Measurements from ENCODE around the gene XYLT1.

Gene XYLT1

GRCh38 chr16:17396762-17397498 is 73.8 kb downstream of the XYLT1 start:
- DNase-seq (ENCODE audit: low spot score), result no peak

DNA sequence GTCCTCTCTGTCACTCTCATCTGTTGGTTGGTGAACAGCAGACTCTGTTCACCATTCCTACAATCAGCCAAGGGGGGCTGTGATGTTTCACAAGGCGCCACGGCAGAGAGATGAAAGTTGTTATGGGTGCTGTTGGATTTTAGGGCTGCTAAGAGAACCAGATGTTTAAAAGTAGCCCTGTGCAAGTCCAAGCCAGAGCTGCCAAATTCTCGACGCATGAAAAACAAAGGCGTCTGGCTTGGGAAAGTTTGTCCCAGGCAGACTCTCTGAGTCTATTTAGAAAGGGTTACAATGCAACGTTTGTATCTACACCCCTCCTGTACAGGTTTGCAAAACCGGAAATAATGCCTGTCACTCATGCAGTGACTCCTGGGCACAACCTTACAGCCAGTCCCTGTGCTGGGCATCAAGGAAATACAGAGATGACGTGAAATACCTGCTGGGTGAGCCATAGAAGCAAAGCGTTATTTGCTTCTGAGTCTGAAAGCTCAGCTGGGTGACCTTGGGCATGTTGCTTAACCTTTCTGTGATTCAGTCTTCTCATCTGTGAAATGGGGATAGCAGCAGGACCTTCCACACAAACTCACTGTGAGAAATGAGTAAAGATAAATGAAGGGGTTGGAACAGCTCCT is 74.8 kb downstream of the XYLT1 start:
- DNase-seq (ENCODE audit: low spot score), result peak; percentile 10

DNA sequence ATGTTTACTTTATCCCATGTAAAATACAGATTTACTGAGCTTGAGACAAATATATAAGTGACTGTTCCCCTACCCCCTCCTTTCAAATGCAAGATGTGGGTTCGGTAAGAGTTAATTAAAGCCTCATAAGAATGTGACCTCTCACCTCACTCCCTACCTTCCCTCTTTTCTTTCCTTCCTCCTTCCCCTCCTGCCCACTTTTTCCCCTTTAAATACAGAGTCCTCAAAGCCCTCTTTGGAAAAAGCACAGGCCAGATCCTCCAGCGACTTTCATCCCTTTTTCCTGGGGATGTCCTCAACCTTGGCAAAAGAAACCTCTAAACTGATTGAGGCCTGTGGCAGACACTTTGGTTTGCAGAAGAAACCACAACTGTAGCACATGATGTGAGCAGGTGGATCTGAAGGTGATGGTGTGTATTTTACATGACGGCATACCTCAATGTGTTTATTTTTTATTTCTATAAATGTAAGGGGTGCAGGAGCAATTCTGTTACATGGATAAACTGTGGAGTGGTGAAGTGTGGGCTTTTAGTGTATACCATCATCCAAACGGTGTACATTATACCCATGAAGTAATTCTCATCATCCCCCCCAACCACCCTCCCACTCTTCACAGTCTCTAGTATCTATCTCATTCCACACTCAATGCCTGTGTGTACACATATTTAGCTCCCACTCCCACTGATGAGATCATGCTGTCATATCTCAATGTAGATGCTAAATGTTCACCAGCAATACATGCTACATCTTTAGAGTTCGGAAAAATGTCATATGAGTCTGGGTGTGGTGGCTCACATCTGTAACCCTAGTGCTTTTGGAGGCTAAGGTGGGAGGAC is 77.7 kb downstream of the XYLT1 start:
- no peak for DNase-seq (ENCODE audit: low spot score)

DNA sequence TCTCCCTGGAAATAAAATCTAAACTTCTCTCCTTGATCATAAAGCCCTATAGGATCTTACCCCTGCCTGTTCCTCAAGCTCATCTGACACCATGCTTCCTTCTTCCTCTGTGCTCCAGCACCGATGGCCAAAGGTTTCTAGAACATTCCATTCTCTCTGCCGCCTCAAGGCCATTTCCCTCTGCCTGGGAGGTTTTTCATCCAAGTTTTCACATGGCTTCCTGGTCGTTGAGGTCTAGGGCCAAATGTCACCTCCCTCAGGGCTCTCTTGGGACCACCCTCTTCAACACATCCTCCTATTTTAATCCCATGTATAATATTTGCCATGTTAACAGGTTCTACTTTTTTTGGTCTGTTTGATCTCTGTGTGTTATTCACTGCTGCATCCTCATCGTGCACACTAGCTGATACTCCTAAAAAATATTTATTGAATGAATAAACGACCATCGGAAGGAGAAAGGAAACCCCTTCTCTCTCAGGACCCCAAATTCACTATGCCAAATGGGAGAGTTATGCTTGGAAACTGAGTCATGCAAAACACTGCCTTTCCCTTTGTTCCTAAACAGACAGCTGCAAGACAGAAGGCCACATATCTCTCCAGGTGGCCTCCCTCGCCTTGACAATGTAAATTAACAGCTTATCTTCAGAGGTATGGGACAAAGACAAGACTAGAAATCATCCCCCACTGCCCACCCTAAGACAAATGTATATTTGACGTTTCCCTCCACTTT is 78.5 kb downstream of the XYLT1 start:
- DNase-seq (ENCODE audit: low spot score), result no peak

- DNase-seq (ENCODE audit: low spot score), result no peak
These were observed 79.0 kb downstream of the XYLT1 start for GRCh38 chr16:17391715-17392114.

- no peak for DNase-seq (ENCODE audit: low spot score)
These were observed 81.4 kb downstream of the XYLT1 start for GRCh38 chr16:17389384-17389783.

- no peak for DNase-seq (ENCODE audit: low spot score)
These were observed 83.5 kb downstream of the XYLT1 start for GRCh38 chr16:17387256-17387655.

DNA sequence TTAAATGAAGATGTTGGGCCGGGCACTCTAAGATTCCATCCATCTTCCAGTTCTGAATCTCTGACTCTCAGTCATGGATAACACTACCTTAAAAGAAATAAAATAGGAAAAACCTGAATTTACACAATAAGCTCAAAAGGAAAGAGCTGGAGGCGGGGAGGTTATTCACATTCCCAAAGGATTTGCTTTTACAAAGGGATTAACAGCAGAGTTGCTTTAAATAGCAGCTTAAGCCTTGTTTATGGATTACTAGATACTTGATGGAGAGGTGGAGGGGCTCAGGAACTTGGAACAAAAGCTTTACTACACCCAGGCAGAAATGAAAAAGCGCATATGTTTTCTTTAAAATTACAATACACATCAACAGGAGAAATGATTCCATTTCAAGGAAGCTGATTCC is 84.5 kb downstream of the XYLT1 start:
- DNase-seq (ENCODE audit: low spot score), result no peak

- DNase-seq (ENCODE audit: low spot score), result no peak
These were observed 86.3 kb downstream of the XYLT1 start for GRCh38 chr16:17384471-17384870.

- DNase-seq (ENCODE audit: low spot score), result no peak
These were observed 87.6 kb downstream of the XYLT1 start for GRCh38 chr16:17382949-17383863.

- no peak for DNase-seq (ENCODE audit: low spot score)
These were observed 88.2 kb downstream of the XYLT1 start for GRCh38 chr16:17382514-17382913.

GRCh38 chr16:17381784-17382183 is 89.0 kb downstream of the XYLT1 start:
- DNase-seq (ENCODE audit: low spot score), result no peak

DNA sequence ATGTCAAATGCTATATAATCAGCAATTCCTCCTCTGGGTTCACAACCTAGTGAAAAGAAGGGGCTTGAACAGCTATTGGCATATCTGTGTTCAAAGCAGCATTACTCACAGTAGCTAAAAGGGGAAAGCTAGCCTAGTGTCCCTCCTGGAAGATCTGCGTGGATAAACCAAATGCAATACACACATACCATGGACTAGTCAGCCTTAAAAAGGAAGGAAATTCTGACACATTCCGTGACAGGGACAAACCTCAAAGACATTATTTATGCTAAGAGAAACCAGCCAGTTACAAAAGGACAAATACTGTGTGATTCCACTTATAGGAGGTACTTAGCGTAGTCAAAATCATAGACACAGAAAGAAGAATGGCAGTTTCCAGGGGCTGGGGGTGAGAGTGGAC is 90.1 kb downstream of the XYLT1 start:
- DNase-seq (ENCODE audit: low spot score), result no peak

DNA sequence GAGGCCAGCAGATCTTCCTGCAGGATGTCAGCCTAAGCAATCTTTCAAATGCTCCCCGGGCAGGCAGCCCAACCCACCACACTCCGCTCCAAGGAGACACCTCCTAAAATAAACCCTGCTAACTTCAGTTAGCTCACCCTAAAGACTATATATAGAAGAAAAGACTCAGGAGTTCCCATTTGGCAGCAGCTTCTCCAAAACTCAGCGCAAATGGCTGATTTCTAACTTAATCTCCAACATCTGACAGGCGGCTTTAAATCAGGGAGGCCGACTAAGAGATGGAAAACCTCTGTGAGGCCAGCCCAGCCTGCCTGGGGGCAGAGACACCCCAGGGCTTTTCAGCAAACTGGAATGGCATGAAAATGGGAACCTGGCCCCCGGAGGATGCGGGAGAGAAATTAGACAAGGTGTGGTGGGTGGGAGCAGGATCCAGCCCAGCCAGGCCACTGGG is 91.6 kb downstream of the XYLT1 start:
- no peak for DNase-seq (ENCODE audit: low spot score)

DNA sequence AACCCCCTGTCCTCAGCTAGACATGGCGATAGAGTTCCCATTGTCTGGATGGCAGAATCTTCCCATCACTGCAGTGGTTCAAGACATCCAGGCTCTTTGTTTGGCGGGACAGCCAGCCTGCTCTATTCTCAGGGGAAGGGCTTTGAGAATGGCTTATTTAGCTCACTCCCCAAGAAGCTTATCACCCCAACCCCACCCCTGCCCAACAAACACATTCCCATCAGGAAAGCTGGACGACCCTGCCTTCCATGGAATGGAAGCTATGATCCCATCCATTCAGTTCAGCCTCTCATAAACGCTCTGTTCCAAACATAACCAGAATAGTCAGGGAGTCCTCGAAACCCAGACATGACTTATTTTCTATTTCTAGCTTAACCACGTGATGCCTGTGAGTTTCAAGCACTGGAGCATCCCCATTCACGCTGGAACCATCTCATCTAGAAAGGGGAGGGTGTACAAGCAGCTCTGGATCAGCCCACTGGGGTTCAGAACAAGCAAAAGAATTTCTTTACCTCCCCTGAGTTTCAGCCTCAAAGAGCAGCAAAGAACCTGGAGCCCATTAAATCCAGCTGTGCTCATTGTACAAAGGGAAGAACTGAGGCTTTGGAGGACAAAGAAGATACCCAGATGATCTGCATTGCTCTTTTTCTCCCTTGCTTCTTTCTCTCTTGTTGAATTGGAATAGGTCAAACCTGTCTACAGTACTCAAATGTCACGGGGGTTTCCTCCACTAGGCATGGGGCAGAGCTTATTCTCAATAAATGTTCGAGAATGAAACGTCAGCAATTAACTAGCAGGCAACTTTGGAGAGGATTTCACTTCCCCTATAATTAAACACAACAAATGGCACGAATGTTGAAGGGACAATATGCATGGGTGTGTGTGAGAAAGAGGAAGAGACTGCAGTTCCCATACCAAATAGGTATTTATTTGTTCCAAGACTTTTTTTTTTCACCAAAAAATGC is 93.1 kb downstream of the XYLT1 start:
- DNase-seq (ENCODE audit: low spot score), result no peak

DNA sequence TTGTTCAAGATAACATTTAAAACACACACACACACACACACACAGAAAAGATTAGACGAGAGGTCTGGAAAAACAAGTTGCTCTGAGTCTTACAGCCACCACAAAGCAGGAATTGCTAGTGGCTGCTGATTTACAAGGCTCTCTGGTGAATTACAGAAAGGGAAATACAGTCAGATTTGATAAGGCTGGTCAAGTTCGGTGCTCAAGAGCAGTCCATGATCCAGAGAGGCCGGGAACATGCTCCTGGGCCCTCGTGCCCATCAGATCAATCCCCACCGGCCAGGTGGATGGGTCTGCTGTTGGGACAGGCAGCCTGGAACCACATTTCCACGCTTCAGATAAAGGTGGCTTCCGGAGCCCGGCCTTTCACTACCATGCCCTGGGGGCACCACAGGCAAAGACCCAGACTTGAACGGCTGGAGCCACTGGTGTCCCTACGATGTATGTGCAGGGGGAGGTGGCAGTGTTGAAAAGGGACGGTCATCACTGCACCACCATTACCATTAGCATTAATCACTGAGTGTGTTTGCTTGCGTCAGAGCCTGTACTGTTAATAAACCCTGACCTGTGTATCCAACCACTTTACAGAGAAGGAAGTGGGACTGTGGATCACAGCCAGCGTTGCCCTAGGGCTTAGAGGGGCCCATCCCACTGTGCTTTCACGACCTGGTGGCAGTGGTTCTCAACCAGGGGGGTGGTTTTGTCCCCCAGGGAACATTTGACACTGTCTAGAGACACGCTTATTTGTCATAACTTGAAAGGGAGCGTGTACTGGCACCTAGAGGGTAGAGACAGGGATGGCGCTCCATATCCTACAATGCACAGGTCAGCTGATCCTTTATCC is 95.1 kb downstream of the XYLT1 start:
- DNase-seq (ENCODE audit: low spot score), result no peak

- DNase-seq (ENCODE audit: low spot score), result no peak
These were observed 96.0 kb downstream of the XYLT1 start for GRCh38 chr16:17374668-17375255.

- DNase-seq (ENCODE audit: low spot score), result no peak
These were observed 97.2 kb downstream of the XYLT1 start for GRCh38 chr16:17373533-17373932.

GRCh38 chr16:17372386-17372785 is 98.4 kb downstream of the XYLT1 start:
- no peak for DNase-seq (ENCODE audit: low spot score)

All from kidney tubule cell (primary cell).